HL-60 (cell line): ENCODE results near the gene RNU5D-1.

Source experiments
- DNase-seq, 2 experiments: peaks; one replicate each; pipeline ENCODE4 v3.0.0-alpha.2; 2010 to 2020; ENCODE audit warnings: low read depth in 1 of 2, low spot score in 1 of 2
- H3K27ac ChIP-seq: fragments of 250-450 bp; sonication (Bioruptor Pico); replicated peaks from 2 replicates; pipeline ENCODE4 v1.5.1; 2020; ENCODE audit warnings: mild to moderate bottlenecking, moderate library complexity
- H3K27me3 ChIP-seq: fragments of 250-450 bp; sonication (Bioruptor Pico); 2 replicates; pipeline ENCODE4 v1.5.1; 2021; ENCODE audit warnings: mild to moderate bottlenecking, moderate library complexity; ENCODE audit not compliant: insufficient read depth, poor library complexity, severe bottlenecking
- H3K4me3 ChIP-seq: replicated peaks from 2 replicates; pipeline ENCODE4 v1.5.1; 2011; ENCODE audit warnings: mild to moderate bottlenecking, control low read depth, low read length; ENCODE audit not compliant: insufficient read depth
- CTCF ChIP-seq: IDR thresholded peaks from one replicate; pipeline ENCODE4 v1.5.1; 2011; ENCODE audit warnings: low read length, control low read depth, inconsistent platforms; ENCODE audit not compliant: insufficient read depth
- GABPA ChIP-seq: IDR thresholded peaks from 2 replicates; pipeline ENCODE4 v1.6.1; 2012; ENCODE audit warnings: low read depth
- POLR2AphosphoS5 ChIP-seq: IDR thresholded peaks from 2 replicates; pipeline ENCODE4 v1.6.1; 2012; ENCODE audit warnings: low read depth
- SPI1 ChIP-seq: IDR thresholded peaks from 2 replicates; pipeline ENCODE4 v1.6.1; 2012; ENCODE audit warnings: low read depth, mild to moderate bottlenecking, borderline replicate concordance
- TF ChIP-seq, protein P1 (sequence below): IDR thresholded peaks from 2 replicates; pipeline ENCODE4 v1.6.1; 2012; ENCODE audit warnings: low read depth; ENCODE audit not compliant: insufficient replicate concordance

RNU5D-1 gene

GRCh38 chr1:44733365-44733764 lies 2.4 kb upstream of the RNU5D-1 start:
- Histone ChIP-seq H3K27ac (no peak overlapping the region), H3K4me3 (no peak overlapping the region), H3K27me3 (no peaks in the 10 kb centered on the region)
- no peak for TF ChIP-seq GABPA
- TF ChIP-seq POLR2AphosphoS5: no peak
- TF ChIP-seq, protein P1, sequence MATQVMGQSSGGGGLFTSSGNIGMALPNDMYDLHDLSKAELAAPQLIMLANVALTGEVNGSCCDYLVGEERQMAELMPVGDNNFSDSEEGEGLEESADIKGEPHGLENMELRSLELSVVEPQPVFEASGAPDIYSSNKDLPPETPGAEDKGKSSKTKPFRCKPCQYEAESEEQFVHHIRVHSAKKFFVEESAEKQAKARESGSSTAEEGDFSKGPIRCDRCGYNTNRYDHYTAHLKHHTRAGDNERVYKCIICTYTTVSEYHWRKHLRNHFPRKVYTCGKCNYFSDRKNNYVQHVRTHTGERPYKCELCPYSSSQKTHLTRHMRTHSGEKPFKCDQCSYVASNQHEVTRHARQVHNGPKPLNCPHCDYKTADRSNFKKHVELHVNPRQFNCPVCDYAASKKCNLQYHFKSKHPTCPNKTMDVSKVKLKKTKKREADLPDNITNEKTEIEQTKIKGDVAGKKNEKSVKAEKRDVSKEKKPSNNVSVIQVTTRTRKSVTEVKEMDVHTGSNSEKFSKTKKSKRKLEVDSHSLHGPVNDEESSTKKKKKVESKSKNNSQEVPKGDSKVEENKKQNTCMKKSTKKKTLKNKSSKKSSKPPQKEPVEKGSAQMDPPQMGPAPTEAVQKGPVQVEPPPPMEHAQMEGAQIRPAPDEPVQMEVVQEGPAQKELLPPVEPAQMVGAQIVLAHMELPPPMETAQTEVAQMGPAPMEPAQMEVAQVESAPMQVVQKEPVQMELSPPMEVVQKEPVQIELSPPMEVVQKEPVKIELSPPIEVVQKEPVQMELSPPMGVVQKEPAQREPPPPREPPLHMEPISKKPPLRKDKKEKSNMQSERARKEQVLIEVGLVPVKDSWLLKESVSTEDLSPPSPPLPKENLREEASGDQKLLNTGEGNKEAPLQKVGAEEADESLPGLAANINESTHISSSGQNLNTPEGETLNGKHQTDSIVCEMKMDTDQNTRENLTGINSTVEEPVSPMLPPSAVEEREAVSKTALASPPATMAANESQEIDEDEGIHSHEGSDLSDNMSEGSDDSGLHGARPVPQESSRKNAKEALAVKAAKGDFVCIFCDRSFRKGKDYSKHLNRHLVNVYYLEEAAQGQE: no peak
- TF ChIP-seq SPI1: no peak
- TF ChIP-seq CTCF: no peak
- DNase-seq: no peak

DNA sequence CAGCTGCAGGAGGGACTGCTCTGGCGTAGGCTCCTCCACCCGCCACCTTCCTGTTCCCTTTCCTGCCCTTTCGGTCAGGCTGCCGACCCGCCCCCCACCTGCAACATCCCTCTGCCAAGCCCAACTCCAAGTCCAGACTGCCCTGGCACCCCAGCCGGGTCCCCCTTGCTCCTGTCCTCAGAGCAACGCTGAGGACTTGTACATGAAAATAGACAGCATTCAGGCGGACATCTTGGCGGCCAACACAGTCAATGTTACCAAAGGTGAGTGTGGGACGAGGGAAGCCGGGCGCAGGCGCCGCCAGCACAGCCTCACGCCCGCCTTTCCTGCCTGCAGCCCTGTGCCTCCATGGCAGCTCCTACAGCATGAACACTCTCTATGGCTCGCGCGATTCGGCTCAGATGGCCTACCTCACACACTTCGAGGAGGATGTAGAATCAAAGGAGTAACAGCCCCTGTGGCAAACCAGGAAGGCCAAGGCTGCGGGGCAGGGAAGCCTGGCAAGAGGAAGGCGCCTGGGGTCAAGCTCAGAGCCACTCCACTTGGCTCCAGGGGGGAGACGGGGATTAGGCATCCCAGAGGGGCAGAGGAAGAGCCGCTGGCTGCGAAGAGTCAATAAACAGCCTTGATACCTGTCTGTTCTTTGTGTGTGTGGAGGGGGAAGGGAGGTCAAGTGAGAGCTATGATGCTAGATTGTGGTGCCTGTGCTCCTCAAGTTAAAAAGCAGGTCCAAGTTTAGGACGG lies 5.8 kb downstream of the RNU5D-1 start:
- no peak for DNase-seq
- H3K27me3 ChIP-seq: no peaks in the 10 kb centered on the region
- peak overlapping the region; percentile 45 for H3K27ac ChIP-seq
- TF ChIP-seq, protein P1: no peak
- TF ChIP-seq POLR2AphosphoS5 (0 out of 2 replicates have a peak, but pooled peaks have one; percentile 0), CTCF (no peak), GABPA (no peak), SPI1 (no peak)
- peak overlapping the region; percentile 34 for H3K4me3 ChIP-seq

DNA sequence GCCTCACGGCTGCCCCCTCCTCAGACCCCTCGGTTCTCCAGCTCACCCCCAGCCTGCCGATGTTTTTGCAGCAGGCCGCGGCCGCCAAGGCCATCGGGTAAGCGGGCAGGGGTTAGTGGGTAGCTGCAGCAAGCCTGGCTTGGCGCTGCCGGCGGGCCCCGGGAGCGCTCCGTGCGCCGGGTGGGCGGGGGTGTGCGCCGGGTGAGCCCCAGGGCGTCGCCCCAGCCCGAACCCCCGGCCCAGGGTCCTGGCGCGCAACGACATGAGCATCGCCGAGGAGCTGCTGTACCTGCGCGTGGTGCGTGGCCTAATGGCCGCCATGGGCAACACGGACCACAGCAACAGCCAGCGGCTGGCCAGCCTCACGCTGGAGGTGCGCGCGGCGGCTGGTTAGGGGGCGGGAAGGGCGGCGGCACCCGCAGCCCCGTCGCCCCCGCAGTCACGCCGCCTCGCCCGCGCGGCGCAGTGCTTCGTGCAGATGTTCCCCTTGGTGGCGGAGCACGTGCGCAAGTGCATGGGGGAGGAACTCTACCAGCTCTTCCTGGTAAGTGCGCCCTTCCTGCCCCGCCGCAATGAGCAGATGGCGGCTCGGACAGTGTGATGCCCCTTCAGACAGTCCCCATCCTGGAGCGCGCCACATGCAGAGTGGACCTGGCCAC lies 6.5 kb downstream of the RNU5D-1 start:
- peak overlapping the region; percentile 34 for H3K4me3 ChIP-seq
- TF ChIP-seq, protein P1: no peak
- peak; percentile 17; the same call in 1 of the 2 replicates for TF ChIP-seq SPI1
- TF ChIP-seq POLR2AphosphoS5: peak; percentile 79
- peak overlapping the region; percentile 99 for H3K27ac ChIP-seq
- DNase-seq: peak; percentile 34 to 81
- H3K27me3 ChIP-seq: no peaks in the 10 kb centered on the region
